ENCODE data around the gene LRMDA. TPM values are rescaled to one million over a fixed set of nuclear protein-coding genes. Genes with fewer than 3 reads are reported as not detected.

Gene LRMDA
- not detected for polyA plus RNA-seq

GRCh38 chr10:75431180-75432111, at the start of gene LRMDA:
Gene LRMDA (plus strand): TSS chr10:75431624.
- H3K4me1 Mint-ChIP-seq = peaks cover 0 to 5% (median 5%) of the 10 kb centered on the region in 3 donors
- peaks cover 3% of the 10 kb centered on the region for H3K36me3 Mint-ChIP-seq
- no peak within 1 kb of the TSS for H3K27ac Mint-ChIP-seq
- H3K9me3 Mint-ChIP-seq = no peaks in the 10 kb centered on the region
- peak within 1 kb of the TSS in 2 of 4 donors; percentile 79 to 91 for H3K4me3 Mint-ChIP-seq
- peaks cover 42% of the 10 kb centered on the region for H3K27me3 Mint-ChIP-seq

- Mint-ChIP-seq H3K27ac (no peak overlapping the region), H3K4me3 (no peak overlapping the region), H3K9me3 (peaks cover 0 to 10% (median 9%) of the 10 kb centered on the region in 3 donors), H3K4me1 (no peaks in the 10 kb centered on the region), H3K27me3 (peaks cover 16% of the 10 kb centered on the region), H3K36me3 (no peaks in the 10 kb centered on the region)
These were observed 45.3 kb upstream of the LRMDA start for GRCh38 chr10:75386128-75386527.

- H3K27me3 Mint-ChIP-seq = peaks cover 30% of the 10 kb centered on the region
- H3K36me3 Mint-ChIP-seq = peaks cover 4% of the 10 kb centered on the region
- no peak overlapping the region for H3K27ac Mint-ChIP-seq
- H3K4me1 Mint-ChIP-seq = no peaks in the 10 kb centered on the region
- no peak overlapping the region for H3K4me3 Mint-ChIP-seq
- H3K9me3 Mint-ChIP-seq = peaks cover 0 to 10% (median 9%) of the 10 kb centered on the region in 3 donors
These were observed 43.3 kb upstream of the LRMDA start for GRCh38 chr10:75388082-75388481.

- Mint-ChIP-seq H3K4me1 (peaks cover 0 to 3% (median 0%) of the 10 kb centered on the region in 3 donors), H3K36me3 (peaks cover 4% of the 10 kb centered on the region), H3K9me3 (peaks cover 0 to 12% (median 9%) of the 10 kb centered on the region in 3 donors), H3K27ac (no peak overlapping the region), H3K4me3 (no peak overlapping the region), H3K27me3 (peaks cover 46% of the 10 kb centered on the region)
These were observed 41.2 kb upstream of the LRMDA start for GRCh38 chr10:75390178-75390577.

GRCh38 chr10:75392271-75392670, 39.2 kb upstream of the LRMDA start:
- H3K4me1 Mint-ChIP-seq = peaks cover 0 to 3% (median 0%) of the 10 kb centered on the region in 3 donors
- H3K27me3 Mint-ChIP-seq = peaks cover 46% of the 10 kb centered on the region
- H3K36me3 Mint-ChIP-seq = peaks cover 4% of the 10 kb centered on the region
- no peak overlapping the region for H3K4me3 Mint-ChIP-seq
- peaks cover 0 to 2% (median 0%) of the 10 kb centered on the region in 3 donors for H3K9me3 Mint-ChIP-seq
- peak overlapping the region in 1 of 3 donors; percentile 3 for H3K27ac Mint-ChIP-seq

GRCh38 chr10:75392744-75393143, 38.7 kb upstream of the LRMDA start:
- Mint-ChIP-seq H3K9me3 (peaks cover 0 to 2% (median 0%) of the 10 kb centered on the region in 3 donors), H3K27me3 (peaks cover 47% of the 10 kb centered on the region)

GRCh38 chr10:75394221-75394620, 37.2 kb upstream of the LRMDA start:
- Mint-ChIP-seq H3K27ac (peak overlapping the region in 1 of 3 donors; percentile 73), H3K36me3 (peaks cover 4% of the 10 kb centered on the region), H3K9me3 (peaks cover 0 to 2% (median 0%) of the 10 kb centered on the region in 3 donors), H3K4me3 (peak overlapping the region in 1 of 4 donors; percentile 49), H3K27me3 (peaks cover 48% of the 10 kb centered on the region), H3K4me1 (peaks cover 0 to 3% (median 0%) of the 10 kb centered on the region in 3 donors)

More at GRCh38 chr10:75392744-75393143, 38.7 kb upstream of the LRMDA start:
- Mint-ChIP-seq H3K36me3 (peaks cover 4% of the 10 kb centered on the region), H3K27ac (no peak overlapping the region), H3K4me3 (no peak overlapping the region), H3K4me1 (peaks cover 0 to 3% (median 0%) of the 10 kb centered on the region in 3 donors)

- Mint-ChIP-seq H3K4me3 (peak overlapping the region in 3 of 4 donors; percentile 49 to 84 (median 84)), H3K27ac (no peak overlapping the region), H3K9me3 (peaks cover 0 to 2% (median 0%) of the 10 kb centered on the region in 3 donors), H3K4me1 (peaks cover 0 to 4% (median under 1%) of the 10 kb centered on the region in 3 donors), H3K36me3 (peaks cover 4% of the 10 kb centered on the region), H3K27me3 (peaks cover 48% of the 10 kb centered on the region)
These were observed 36.1 kb upstream of the LRMDA start for GRCh38 chr10:75395066-75395931.

- no peak overlapping the region for H3K27ac Mint-ChIP-seq
- peaks cover 0 to 2% (median 0%) of the 10 kb centered on the region in 3 donors for H3K9me3 Mint-ChIP-seq
- H3K27me3 Mint-ChIP-seq = peaks cover 49% of the 10 kb centered on the region
- H3K4me3 Mint-ChIP-seq = no peak overlapping the region
- H3K4me1 Mint-ChIP-seq = peaks cover 0 to 7% (median 3%) of the 10 kb centered on the region in 3 donors
- H3K36me3 Mint-ChIP-seq = peaks cover 4% of the 10 kb centered on the region
These were observed 35.3 kb upstream of the LRMDA start for GRCh38 chr10:75395932-75396630.

GRCh38 chr10:75396631-75397495, 34.6 kb upstream of the LRMDA start:
- peaks cover 48% of the 10 kb centered on the region for H3K27me3 Mint-ChIP-seq

GRCh38 chr10:75397496-75398199, 33.8 kb upstream of the LRMDA start:
- peak overlapping the region in 1 of 4 donors; percentile 34 for H3K4me3 Mint-ChIP-seq

More at GRCh38 chr10:75396631-75397495, 34.6 kb upstream of the LRMDA start:
- H3K36me3 Mint-ChIP-seq = peaks cover 4% of the 10 kb centered on the region
- peaks cover 0 to 2% (median 0%) of the 10 kb centered on the region in 3 donors for H3K9me3 Mint-ChIP-seq
- H3K4me1 Mint-ChIP-seq = peaks cover 0 to 8% (median 3%) of the 10 kb centered on the region in 3 donors
- H3K4me3 Mint-ChIP-seq = no peak overlapping the region
- no peak overlapping the region for H3K27ac Mint-ChIP-seq

GRCh38 chr10:75398200-75398691, 33.2 kb upstream of the LRMDA start:
- peaks cover 50% of the 10 kb centered on the region for H3K27me3 Mint-ChIP-seq

More at GRCh38 chr10:75397496-75398199, 33.8 kb upstream of the LRMDA start:
- Mint-ChIP-seq H3K9me3 (peaks cover 0 to 2% (median 0%) of the 10 kb centered on the region in 3 donors), H3K27ac (no peak overlapping the region), H3K4me1 (peaks cover 5 to 13% (median 6%) of the 10 kb centered on the region in 3 donors), H3K27me3 (peaks cover 49% of the 10 kb centered on the region), H3K36me3 (no peaks in the 10 kb centered on the region)

More at GRCh38 chr10:75398200-75398691, 33.2 kb upstream of the LRMDA start:
- peaks cover 0 to 2% (median 0%) of the 10 kb centered on the region in 3 donors for H3K9me3 Mint-ChIP-seq
- H3K4me3 Mint-ChIP-seq = peak overlapping the region in 2 of 4 donors; percentile 12 to 34
- peaks cover 5 to 16% (median 6%) of the 10 kb centered on the region in 3 donors for H3K4me1 Mint-ChIP-seq
- no peaks in the 10 kb centered on the region for H3K36me3 Mint-ChIP-seq
- H3K27ac Mint-ChIP-seq = no peak overlapping the region

Measured in IgD-negative memory B cell (primary cell).